ENCODE data around the gene PMP22.

The PMP22 gene

GRCh38 chr17:15265131-15265530 is at the start of gene PMP22:
PMP22 (minus strand) TSS chr17:15265326; CDS start chr17:15260727, 4,599 bp downstream.
- DNase-seq (ENCODE audit: low spot score), result no peak

DNA sequence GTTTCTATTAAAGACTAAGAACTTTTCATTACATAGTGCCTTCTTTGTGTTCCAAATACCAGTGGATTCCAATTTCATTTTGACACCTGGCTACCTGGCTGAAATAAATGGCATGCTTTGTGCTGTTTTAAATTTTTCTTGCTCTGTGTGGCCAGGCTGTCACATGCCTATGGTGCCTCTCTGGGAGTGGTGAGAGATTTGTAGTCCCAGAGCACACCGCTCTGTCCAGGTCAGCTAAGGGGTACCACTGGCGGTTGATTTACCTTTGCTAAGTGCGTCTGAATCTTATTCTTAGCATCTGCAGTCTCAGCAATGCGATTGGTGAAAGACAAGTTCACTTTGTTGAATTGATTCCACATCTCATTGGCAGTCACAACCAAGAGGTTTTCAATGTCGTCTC is 46.9 kb upstream of the PMP22 start:
- no peak for DNase-seq (ENCODE audit: low spot score)

DNA sequence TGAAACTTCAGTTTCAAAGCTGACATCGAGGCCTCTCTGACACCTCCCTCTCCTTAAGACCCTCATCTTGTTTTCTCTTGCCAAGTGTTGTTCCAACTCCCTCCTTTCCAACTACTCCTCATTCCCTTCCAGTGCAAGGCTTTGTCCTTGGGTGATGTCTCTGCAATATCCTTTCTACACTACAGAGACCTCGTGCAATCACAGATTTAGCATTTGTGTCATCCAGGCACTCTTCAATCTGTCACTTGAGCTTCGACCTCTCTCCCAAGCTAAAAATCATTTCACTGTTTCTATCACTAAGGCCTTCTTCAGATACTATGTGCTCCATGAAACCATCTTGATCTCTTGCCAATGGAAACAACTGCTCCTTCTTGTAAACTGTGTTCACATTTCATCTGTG is 44.7 kb upstream of the PMP22 start:
- no peak for DNase-seq (ENCODE audit: low spot score)

DNA sequence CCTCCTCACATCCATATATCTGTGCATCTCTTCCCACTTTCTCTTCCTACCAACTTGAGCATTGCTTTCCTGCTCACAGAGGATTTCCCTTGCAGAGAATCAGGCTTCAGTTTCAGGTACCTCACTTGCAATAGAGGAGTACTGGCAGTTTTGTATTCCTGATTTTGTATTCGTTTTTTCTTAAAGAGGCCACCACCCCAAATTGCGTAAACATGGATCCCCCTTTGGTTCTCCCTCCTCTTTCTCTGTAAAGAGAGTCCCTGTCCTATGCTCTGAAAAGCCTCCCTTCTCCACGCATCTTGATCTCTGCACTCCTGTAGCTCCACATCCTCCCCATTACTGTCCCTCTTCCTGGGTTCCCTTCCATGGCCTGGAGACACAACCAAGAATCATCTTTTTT is 44.1 kb upstream of the PMP22 start:
- DNase-seq (ENCODE audit: low spot score), result no peak

- DNase-seq (ENCODE audit: low spot score), result no peak
Measured at GRCh38 chr17:15308758-15309157, 43.6 kb upstream of the PMP22 start.

DNA sequence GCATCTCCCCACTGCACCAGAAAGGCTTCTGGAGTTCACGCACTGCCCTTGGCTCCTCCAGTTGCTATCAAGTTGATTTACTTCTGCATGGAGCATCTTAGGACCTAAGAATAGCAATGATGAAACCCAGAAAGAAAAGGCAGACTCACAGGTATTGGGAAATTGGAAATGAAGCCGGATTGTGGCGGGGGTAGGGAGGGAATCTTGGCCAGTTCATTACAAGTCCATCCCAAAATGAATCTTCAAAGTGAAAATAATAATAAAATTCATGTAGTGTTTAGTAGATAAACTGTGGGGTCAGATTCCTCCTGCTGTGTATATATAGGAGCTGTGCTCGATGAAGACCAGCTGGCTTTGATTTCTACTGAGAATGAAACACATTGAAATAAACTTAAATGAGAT is 42.6 kb upstream of the PMP22 start:
- no peak for DNase-seq (ENCODE audit: low spot score)

DNA sequence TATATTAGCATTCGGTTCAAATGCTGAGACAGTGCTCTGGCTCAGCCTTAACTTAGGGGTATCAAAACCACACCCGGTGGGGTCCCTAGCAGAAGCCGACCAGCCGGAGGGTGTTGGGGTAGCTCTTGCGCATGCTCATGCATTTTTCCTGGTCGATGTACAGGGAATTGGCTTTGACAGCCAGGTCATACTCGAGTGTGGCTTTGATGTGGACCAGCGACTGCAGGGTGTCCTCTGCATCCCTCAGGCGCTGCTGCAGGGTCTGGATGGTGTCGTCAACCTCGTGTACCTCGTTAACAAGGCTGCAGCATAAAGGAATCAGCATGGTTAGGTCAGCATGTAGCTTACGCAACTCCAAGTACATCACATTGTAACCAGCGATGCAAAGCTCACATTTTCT is 38.7 kb upstream of the PMP22 start:
- DNase-seq (ENCODE audit: low spot score), result no peak

GRCh38 chr17:15303268-15303667 is 38.1 kb upstream of the PMP22 start:
- no peak for DNase-seq (ENCODE audit: low spot score)

GRCh38 chr17:15301845-15302244 is 36.7 kb upstream of the PMP22 start:
- no peak for DNase-seq (ENCODE audit: low spot score)

DNA sequence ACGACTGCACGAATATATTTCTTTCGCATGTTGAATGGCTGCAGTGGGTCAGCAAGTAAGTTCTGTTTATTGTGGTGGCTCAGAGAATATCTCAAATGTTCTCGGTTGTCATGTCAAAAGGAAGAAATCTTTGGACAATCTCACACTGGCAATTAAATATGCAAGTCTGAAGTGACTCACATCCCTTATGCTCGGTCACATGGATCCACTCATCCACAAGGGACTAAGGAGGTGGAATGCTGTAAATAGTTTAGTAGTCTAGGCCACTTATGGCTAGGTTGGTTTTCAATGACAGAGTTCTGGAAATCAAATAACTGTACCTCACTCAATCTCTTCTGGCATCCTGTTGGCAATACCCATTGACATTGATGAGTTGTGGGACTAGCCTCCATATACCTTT is 33.0 kb upstream of the PMP22 start:
- DNase-seq (ENCODE audit: low spot score), result peak; percentile 83

DNA sequence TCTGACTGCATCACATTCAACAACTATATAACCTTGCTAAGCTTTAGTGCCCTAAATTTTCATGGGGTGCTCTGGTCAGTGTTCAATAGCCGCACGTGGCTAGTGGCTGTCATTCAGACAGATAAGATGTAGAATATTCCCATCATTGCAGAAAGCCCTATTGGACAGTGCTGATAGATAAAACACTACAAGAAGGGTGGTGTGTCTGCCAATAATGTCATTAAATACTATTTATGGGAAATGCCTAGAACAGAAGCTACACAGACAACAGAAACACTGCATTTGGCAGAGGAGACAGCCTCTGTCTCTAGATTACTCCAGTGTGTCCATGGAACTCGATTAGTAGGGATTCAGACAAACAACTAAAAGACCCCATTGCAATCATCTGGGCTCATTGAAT is 28.4 kb upstream of the PMP22 start:
- DNase-seq (ENCODE audit: low spot score), result no peak

GRCh38 chr17:15291674-15292361 is 26.7 kb upstream of the PMP22 start:
- no peak for DNase-seq (ENCODE audit: low spot score)

DNA sequence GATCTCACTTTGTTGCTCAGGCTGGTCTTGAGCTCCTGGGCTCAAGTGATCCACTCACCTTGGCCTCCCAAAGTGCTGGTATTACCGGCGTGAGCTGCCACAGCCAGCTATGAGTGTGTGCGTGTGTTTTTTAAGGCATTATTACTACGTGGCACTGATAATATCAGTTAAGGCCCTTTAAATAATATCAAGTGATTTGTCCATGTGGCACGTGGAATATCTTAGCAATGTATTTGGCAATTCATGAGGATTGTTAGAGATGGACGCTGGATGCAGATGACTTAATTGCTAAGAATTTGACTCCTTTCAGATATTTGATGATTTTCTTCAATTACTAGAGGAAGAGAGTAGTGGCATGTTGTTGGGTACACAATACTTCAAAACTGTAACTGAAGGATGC is 25.5 kb upstream of the PMP22 start:
- DNase-seq (ENCODE audit: low spot score), result no peak

DNA sequence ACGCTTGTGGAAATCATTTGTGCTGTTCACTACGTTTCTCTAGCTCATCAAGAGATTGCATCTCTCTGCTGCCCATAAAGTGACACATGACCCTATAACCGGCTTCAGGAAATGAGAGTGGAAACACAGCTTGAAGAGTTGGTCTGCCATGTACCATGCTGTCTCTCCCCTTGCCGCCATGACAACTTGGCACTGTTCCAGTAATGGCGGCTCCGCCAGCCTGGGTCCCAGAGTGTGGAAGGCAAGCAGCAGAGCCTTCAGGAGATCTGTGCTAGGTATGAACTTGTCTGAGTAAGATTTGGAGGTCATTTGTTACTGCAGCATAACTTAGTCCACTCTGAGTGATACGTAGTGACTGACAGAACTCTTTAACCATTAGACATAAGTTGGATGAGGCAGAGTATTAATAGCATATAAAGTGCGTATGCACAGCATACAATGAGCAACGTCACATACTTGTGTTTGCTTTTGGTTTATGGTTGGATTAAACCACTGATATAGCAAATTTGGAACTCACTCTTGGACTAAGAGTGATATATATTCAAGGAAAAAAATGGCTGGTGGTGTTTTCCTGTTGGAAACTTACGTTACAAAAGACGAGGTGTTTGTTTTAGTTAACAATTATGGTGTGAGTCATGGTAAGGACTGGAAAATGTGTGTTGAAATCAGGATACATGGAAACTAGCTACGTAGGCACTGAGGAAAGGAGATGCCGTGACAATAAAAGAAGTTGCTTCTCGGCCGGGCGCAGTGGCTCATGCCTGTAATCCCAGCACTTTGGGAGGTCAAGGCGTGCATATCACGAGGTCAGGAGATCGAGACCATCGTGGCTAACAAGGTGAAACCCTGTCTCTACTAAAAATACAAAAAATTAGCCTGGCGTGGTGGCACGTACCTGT is 24.4 kb upstream of the PMP22 start:
- DNase-seq (ENCODE audit: low spot score), result no peak

DNA sequence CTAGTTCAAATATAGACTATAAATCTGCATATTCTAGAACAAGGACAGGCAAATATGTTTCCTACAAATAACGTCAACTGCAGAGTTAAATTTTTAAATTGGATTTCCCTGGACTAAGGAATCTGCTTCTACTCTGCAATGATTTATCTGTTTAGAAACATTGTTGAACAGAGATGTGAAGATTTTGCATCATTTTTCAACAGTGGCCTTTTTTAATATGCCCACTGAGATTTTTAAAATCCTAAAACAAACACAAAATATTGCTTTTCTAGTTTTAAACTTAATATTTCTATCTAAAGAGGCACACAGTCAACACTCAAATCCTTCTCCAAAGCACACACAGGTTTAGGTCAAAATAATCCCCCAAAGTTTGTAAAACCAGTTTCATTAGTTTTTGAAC is 23.7 kb upstream of the PMP22 start:
- no peak for DNase-seq (ENCODE audit: low spot score)

- no peak for DNase-seq (ENCODE audit: low spot score)
Measured at GRCh38 chr17:15287538-15288267, 22.6 kb upstream of the PMP22 start.

DNA sequence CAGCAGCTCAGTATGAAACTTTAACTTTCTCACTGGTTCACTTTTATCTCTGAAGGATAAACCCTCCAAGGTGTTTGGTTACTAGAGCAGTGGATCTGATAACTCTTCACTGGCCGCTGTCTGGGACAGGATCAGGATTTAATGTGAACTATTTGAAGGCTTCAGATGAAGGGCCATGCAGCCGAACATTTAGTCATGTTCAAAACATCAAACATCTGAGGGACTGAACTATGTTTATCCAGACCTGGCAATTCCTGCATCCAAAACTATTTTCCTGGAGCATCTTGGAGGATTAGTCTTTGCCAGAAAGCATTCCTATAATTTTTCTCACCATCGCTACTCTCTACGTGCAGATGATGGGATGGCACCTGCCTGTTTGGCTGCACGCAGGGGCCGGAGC is 20.3 kb upstream of the PMP22 start:
- no peak for DNase-seq (ENCODE audit: low spot score)

DNA sequence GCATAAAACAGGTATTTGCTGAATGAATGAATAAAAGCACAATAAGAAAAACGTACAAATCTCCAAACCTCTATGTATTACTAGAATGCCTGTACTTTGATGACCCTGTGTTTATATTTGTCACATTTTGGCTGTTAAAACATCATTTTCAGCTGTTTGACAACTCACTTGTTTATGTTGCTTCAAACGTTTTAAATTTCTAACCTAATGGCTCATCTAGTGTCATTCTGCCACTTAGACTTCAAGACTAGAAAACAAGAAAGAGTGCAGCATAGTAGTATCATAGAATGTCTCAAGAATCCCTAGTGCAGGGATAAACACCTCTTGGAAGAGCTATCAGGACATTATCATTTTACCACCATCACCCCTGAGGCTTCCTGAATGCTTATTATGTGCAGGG is 19.4 kb upstream of the PMP22 start:
- DNase-seq (ENCODE audit: low spot score), result no peak

DNA sequence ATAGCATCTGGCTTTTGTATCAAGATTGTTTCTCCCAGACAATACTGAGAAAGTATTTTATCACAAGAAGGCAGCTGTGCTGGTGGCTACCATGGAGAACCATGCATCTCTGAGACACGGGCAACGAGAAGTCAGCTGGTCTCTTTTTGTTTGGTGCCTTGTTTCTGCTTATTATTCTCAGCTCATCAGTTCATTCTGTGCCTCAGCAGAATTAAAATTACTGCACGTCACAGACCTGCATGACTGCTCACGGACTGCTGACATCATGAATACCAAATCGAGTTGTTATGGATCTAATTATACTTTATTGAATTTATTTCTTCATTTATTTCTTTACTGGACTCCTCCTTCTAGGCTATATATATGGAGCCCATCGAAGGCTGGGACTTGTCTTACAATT is 19.0 kb upstream of the PMP22 start:
- DNase-seq (ENCODE audit: low spot score), result no peak

DNA sequence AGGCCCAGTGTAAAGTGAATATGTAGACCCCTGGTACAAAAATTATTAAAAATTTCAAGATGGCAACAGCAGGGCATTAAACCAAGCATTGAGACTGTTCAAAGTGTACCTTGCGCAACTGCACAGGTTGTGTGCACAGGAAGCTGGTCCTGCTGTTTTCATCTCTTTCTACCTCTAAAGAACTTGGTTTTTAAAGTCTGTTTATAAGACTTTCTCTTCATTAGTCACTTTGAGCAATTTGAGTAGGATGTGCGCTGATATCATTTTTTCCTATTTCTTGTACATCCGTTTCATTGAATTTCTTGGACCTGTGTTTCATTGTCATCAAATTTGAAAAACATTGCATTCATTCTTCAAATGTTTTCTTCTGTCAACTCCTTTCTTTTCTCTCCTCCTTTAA is 16.8 kb upstream of the PMP22 start:
- no peak for DNase-seq (ENCODE audit: low spot score)

- no peak for DNase-seq (ENCODE audit: low spot score)
Measured at GRCh38 chr17:15278924-15279477, 13.9 kb upstream of the PMP22 start.

DNA sequence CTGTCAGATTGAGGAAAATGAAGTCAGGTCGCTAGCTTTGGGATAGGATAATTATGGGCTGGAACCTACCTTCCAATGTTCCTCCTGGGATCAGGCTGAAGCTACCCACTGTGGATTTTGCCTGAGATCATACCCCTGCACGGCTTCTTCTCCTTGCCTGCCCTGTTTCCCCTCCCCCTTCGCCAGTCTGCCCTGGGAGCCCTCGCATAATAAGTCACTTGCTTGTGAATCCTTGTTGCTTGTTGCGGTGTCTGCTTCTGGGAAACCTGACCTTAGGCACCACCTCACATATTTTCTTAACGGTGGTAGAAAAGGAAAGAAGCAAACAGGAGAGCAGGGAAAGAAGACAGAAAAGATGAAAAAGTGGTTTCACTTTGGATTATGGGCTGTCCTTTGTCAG is 13.3 kb upstream of the PMP22 start:
- no peak for DNase-seq (ENCODE audit: low spot score)

DNA sequence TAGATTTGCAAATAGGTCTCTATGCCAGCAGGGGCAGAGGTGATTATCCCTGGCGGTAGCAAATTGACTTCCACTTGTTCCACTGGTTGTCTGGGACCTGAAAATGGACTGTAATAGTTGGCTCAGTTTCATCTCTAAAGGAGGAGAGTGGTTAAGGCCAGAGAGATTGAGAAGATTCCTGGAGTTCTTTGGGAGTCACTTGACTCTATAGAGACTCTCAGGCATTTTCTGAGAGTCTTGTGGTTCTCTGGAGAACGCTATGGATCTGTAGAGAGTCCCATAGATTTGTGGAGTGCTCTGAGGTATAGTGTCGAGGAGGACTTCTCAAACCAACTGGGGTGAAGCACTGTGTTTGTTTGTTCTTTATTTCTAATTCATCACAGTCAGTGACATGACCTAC is 8.9 kb upstream of the PMP22 start:
- no peak for DNase-seq (ENCODE audit: low spot score)
